ENCODE measurements around the gene FAM118B.

GRCh38 chr11:126290887-126291286 is 79.3 kb downstream of the FAM118B start:
- TF ChIP-seq, protein P1, sequence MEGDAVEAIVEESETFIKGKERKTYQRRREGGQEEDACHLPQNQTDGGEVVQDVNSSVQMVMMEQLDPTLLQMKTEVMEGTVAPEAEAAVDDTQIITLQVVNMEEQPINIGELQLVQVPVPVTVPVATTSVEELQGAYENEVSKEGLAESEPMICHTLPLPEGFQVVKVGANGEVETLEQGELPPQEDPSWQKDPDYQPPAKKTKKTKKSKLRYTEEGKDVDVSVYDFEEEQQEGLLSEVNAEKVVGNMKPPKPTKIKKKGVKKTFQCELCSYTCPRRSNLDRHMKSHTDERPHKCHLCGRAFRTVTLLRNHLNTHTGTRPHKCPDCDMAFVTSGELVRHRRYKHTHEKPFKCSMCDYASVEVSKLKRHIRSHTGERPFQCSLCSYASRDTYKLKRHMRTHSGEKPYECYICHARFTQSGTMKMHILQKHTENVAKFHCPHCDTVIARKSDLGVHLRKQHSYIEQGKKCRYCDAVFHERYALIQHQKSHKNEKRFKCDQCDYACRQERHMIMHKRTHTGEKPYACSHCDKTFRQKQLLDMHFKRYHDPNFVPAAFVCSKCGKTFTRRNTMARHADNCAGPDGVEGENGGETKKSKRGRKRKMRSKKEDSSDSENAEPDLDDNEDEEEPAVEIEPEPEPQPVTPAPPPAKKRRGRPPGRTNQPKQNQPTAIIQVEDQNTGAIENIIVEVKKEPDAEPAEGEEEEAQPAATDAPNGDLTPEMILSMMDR (conservative IDR thresholded peaks at IDR 0.05 in 1 of 2, IDR thresholded peaks at IDR 0.05 in 1 of 2; ENCODE audit: low read depth in 1 of 2, low read length in 2 of 2) = no peak
- TF ChIP-seq EZH2 (IDR thresholded peaks at IDR 0.05; ENCODE audit: low read length, missing control alignments) = no peak
